SK-N-SH (cell line): ENCODE data around the gene AIF1. TPM values are rescaled to one million over a fixed set of nuclear protein-coding genes. Genes with fewer than 3 reads are reported as not detected.

Source experiments
- CTCF ChIA-PET: fragments of 300-600, 350-600 bp; formaldehyde crosslinking; extraction: SDS; loops from one replicate; lab custom pipeline; 2021; lab: Yijun Ruan, JAX
- POLR2A ChIA-PET: fragments of 350-600 bp; sonication (Branson Sonifier 250); formaldehyde crosslinking; extraction: SDS; loops from one replicate; lab custom pipeline; 2020; ENCODE audit warnings: antibody characterized with exemption, inconsistent platforms; lab: Yijun Ruan, JAX
- DNase-seq: peaks from one replicate; pipeline ENCODE4 v3.0.0; 2012
- H2AFZ ChIP-seq: fragments of 200-600 bp; sonication (generic); 2 replicates; pipeline ENCODE4 v1.8.1; 2016; ENCODE audit warnings: antibody characterized with exemption, mild to moderate bottlenecking, low read depth
- H3F3A ChIP-seq: fragments of 200-600 bp; sonication (generic); replicated peaks from 2 replicates; pipeline ENCODE3; 2016; ENCODE audit warnings: antibody characterized with exemption, mild to moderate bottlenecking; ENCODE audit not compliant: insufficient read depth
- H3K27ac ChIP-seq, 2 experiments: fragments of 200-500 bp in 1 of 2; fragments of 200-600 bp in 1 of 2; sonication (Bioruptor generic) in 1 of 2; sonication (generic), shearing (Covaris generic) in 1 of 2; 2 replicates each; pipeline versions ENCODE4 v1.5.1 to v1.6.1; 2014 to 2016; ENCODE audit warnings: low read depth in 2 of 2, inconsistent platforms in 1 of 2, low read length in 1 of 2, mild to moderate bottlenecking in 1 of 2, mixed read lengths in 1 of 2
- H3K27me3 ChIP-seq: fragments of 200-600 bp; sonication (generic), shearing (Covaris generic); 2 replicates; pipeline ENCODE4 v1.6.1; 2016; ENCODE audit warnings: mixed run types; ENCODE audit not compliant: insufficient read depth
- H3K36me3 ChIP-seq, 2 experiments: fragments of 200-500 bp in 1 of 2; fragments of 200-600 bp in 1 of 2; sonication (Bioruptor generic) in 1 of 2; sonication (generic) in 1 of 2; replicated peaks in 1 of 2; 2 replicates each; pipeline versions ENCODE3 to v1.5.1; 2014 to 2016; ENCODE audit warnings: low read length in 1 of 2, mild to moderate bottlenecking in 1 of 2; ENCODE audit not compliant: insufficient read depth in 2 of 2, control insufficient read depth in 1 of 2
- H3K4me1 ChIP-seq, 2 experiments: fragments of 200-500 bp in 1 of 2; fragments of 200-600 bp in 1 of 2; sonication (Bioruptor generic) in 1 of 2; sonication (generic), shearing (Covaris generic) in 1 of 2; 2 replicates each; pipeline versions ENCODE4 v1.5.1 to v1.6.1; 2014 to 2016; ENCODE audit warnings: low read depth in 1 of 2, low read length in 1 of 2, mixed run types in 1 of 2; ENCODE audit not compliant: insufficient read depth in 2 of 2, control insufficient read depth in 1 of 2
- H3K4me2 ChIP-seq: fragments of 200-600 bp; sonication (generic), shearing (Covaris generic); 2 replicates; pipeline ENCODE4 v1.6.1; 2017; ENCODE audit warnings: mixed run types
- H3K4me3 ChIP-seq, 2 experiments: fragments of 200-500 bp in 1 of 2; fragments of 200-600 bp in 1 of 2; sonication (Bioruptor generic) in 1 of 2; sonication (generic), shearing (Covaris generic) in 1 of 2; 2 replicates each; pipeline versions ENCODE4 v1.5.1 to v1.8.1; 2014 to 2016; ENCODE audit warnings: low read depth in 2 of 2, inconsistent platforms in 1 of 2, low read length in 1 of 2, mild to moderate bottlenecking in 1 of 2, mixed read lengths in 1 of 2, moderate library complexity in 1 of 2
- H3K79me2 ChIP-seq: fragments of 200-600 bp; sonication (generic); 2 replicates; pipeline ENCODE4 v1.8.1; 2017; ENCODE audit warnings: mild to moderate bottlenecking; ENCODE audit not compliant: insufficient read depth
- H3K9ac ChIP-seq: fragments of 200-600 bp; sonication (generic); 2 replicates; pipeline ENCODE4 v1.6.1; 2017; ENCODE audit warnings: mixed run types
- H3K9me2 ChIP-seq: fragments of 200-600 bp; sonication (generic); 2 replicates; pipeline ENCODE4 v1.6.1; 2017; ENCODE audit warnings: mixed run types
- H3K9me3 ChIP-seq: fragments of 200-600 bp; sonication (generic); 2 replicates; pipeline ENCODE4 v1.6.1; 2017; ENCODE audit warnings: mixed run types, mild to moderate bottlenecking, moderate library complexity
- H4K20me1 ChIP-seq: fragments of 200-600 bp; sonication (generic); 2 replicates; pipeline ENCODE4 v1.6.1; 2017; ENCODE audit warnings: mild to moderate bottlenecking, mixed run types; ENCODE audit not compliant: insufficient read depth
- ELF1 ChIP-seq: IDR thresholded peaks from 2 replicates; pipeline ENCODE4 v1.4.0; 2012
- EZH2phosphoT487 ChIP-seq: fragments of 200-600 bp; sonication (generic); IDR thresholded peaks from 2 replicates; pipeline ENCODE4 v1.6.1; 2017; ENCODE audit warnings: low read depth, mixed run types, mild to moderate bottlenecking, antibody characterized with exemption, moderate library complexity, borderline replicate concordance
- FOXJ3 ChIP-seq: sonication (generic); formaldehyde crosslinking; IDR thresholded peaks from 2 replicates; pipeline ENCODE4 v1.5.1; 2020; ENCODE audit warnings: mild to moderate bottlenecking, missing genetic modification reagents
- FOXM1 ChIP-seq: IDR thresholded peaks from 2 replicates; pipeline ENCODE4 v1.4.0; 2012; ENCODE audit warnings: low read depth, mild to moderate bottlenecking
- GABPA ChIP-seq: IDR thresholded peaks from 2 replicates; pipeline ENCODE4 v1.4.0; 2012; ENCODE audit warnings: low read depth, mild to moderate bottlenecking
- GATA2 ChIP-seq: sonication (generic); formaldehyde crosslinking; IDR thresholded peaks from 2 replicates; pipeline ENCODE4 v1.5.0; 2020; ENCODE audit warnings: mild to moderate bottlenecking, missing genetic modification reagents
- IRF3 ChIP-seq: fragments of 150-350 bp; IDR thresholded peaks from 2 replicates; pipeline ENCODE4 v1.6.1; 2016; ENCODE audit warnings: mild to moderate bottlenecking, low read depth, low read length
- JUND ChIP-seq: IDR thresholded peaks from 2 replicates; pipeline ENCODE4 v1.4.0; 2012
- MEF2A ChIP-seq: IDR thresholded peaks from 2 replicates; pipeline ENCODE4 v1.4.0; 2012; ENCODE audit warnings: low read depth, borderline replicate concordance
- MXI1 ChIP-seq: IDR thresholded peaks from 2 replicates; pipeline ENCODE4 v1.6.1; 2012; ENCODE audit warnings: mild to moderate bottlenecking, low read depth, low read length, improper control_type of control experiment
- NFIC ChIP-seq: IDR thresholded peaks from 2 replicates; pipeline ENCODE4 v1.4.0; 2012; ENCODE audit warnings: borderline replicate concordance
- NRF1 ChIP-seq: IDR thresholded peaks from 2 replicates; pipeline ENCODE4 v1.6.1; 2012; ENCODE audit warnings: low read depth, mild to moderate bottlenecking, low read length
- RFX5 ChIP-seq: IDR thresholded peaks from 2 replicates; pipeline ENCODE4 v1.6.1; 2012; ENCODE audit warnings: mild to moderate bottlenecking, improper control_type of control experiment, low read length
- RXRA ChIP-seq: IDR thresholded peaks from 2 replicates; pipeline ENCODE4 v1.4.0; 2012; ENCODE audit warnings: low read depth, mild to moderate bottlenecking, borderline replicate concordance
- SMC3 ChIP-seq: IDR thresholded peaks from 2 replicates; pipeline ENCODE4 v1.6.1; 2012; ENCODE audit warnings: low read depth, low read length, improper control_type of control experiment
- TAF1 ChIP-seq: IDR thresholded peaks from 2 replicates; pipeline ENCODE4 v1.6.1; 2012; ENCODE audit warnings: low read depth, mild to moderate bottlenecking, low read length, moderate library complexity, borderline replicate concordance
- TCF12 ChIP-seq: IDR thresholded peaks from 2 replicates; pipeline ENCODE4 v1.4.0; 2012
- TEAD4 ChIP-seq: IDR thresholded peaks from 2 replicates; pipeline ENCODE4 v1.4.0; 2012; ENCODE audit warnings: mild to moderate bottlenecking, borderline replicate concordance; ENCODE audit not compliant: insufficient read depth
- WGBS: methylation state at CpG from one replicate; pipeline ENCODE4 v1.1.6; 2017; ENCODE audit warnings: low lambda C conversion rate; 5-methylcytosine and 5-hydroxymethylcytosine counted together
- polyA plus RNA-seq, 3 experiments: library from polyadenylated mRNA; depleted of rRNA; stranded (reverse); fragments of >200 nt; gene quantifications; 2 replicates each; pipeline ENCODE4 v1.2.3, GENCODE V29; 2012
- TF ChIP-seq, protein P1 (sequence below): fragments of 150-350 bp; IDR thresholded peaks from 2 replicates; pipeline ENCODE4 v1.6.1; 2017; ENCODE audit warnings: antibody characterized with exemption, low read length, low read depth, borderline replicate concordance
- TF ChIP-seq, protein P2 (sequence below): IDR thresholded peaks from 2 replicates; pipeline ENCODE4 v1.4.0; 2012; ENCODE audit warnings: low read depth, borderline replicate concordance

Gene AIF1
- polyA plus RNA-seq, 1 of the 3 experiments (the other 2 are of a cell fraction), result not detected

GRCh38 chr6:31643818-31644454, 28.9 kb downstream of the AIF1 start:
- no peaks in the 10 kb centered on the region for H3K27me3 ChIP-seq
- POLR2A ChIA-PET, result interaction anchor here (1.1 to 2.2 kb wide), 2 partner anchors 8 to 10 kb away, joined by 3 to 11 read pairs; no protein-coding TSS in a partner anchor
- peaks cover 55 to 86% of the 10 kb centered on the region in 2 experiments for H3K36me3 ChIP-seq
- DNase-seq, result no peak
- H3K27ac ChIP-seq, result no peak overlapping the region
- peaks cover 23% of the 10 kb centered on the region for H3F3A ChIP-seq
- WGBS, result 95% methylated on average over 16 of the region's 17 CpGs
- H3K79me2 ChIP-seq, result peaks cover 11% of the 10 kb centered on the region; the same call in 1 of the 2 replicates
- CTCF ChIA-PET, result interaction anchor here (1.1 to 1.4 kb wide), 5 partner anchors 11 to 21 kb away, joined by 3 to 5 read pairs (median 4); partner anchors contain the start of gene GPANK1
- H3K9ac ChIP-seq, result no peak overlapping the region
- TF ChIP-seq ELF1 (no peak), NRF1 (no peak), EZH2phosphoT487 (no peak), RFX5 (no peak), RXRA (no peak), MEF2A (no peak), FOXJ3 (CRISPR knock-in tag) (no peak), FOXM1 (no peak), NFIC (no peak), MXI1 (no peak)
- TF ChIP-seq, protein P1, sequence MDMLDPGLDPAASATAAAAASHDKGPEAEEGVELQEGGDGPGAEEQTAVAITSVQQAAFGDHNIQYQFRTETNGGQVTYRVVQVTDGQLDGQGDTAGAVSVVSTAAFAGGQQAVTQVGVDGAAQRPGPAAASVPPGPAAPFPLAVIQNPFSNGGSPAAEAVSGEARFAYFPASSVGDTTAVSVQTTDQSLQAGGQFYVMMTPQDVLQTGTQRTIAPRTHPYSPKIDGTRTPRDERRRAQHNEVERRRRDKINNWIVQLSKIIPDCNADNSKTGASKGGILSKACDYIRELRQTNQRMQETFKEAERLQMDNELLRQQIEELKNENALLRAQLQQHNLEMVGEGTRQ, result no peak
- TF ChIP-seq, protein P2, sequence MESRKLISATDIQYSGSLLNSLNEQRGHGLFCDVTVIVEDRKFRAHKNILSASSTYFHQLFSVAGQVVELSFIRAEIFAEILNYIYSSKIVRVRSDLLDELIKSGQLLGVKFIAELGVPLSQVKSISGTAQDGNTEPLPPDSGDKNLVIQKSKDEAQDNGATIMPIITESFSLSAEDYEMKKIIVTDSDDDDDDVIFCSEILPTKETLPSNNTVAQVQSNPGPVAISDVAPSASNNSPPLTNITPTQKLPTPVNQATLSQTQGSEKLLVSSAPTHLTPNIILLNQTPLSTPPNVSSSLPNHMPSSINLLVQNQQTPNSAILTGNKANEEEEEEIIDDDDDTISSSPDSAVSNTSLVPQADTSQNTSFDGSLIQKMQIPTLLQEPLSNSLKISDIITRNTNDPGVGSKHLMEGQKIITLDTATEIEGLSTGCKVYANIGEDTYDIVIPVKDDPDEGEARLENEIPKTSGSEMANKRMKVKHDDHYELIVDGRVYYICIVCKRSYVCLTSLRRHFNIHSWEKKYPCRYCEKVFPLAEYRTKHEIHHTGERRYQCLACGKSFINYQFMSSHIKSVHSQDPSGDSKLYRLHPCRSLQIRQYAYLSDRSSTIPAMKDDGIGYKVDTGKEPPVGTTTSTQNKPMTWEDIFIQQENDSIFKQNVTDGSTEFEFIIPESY, result no peak
- no peak overlapping the region for H3K4me3 ChIP-seq
- H3K9me3 ChIP-seq, result no peaks in the 10 kb centered on the region
- H3K4me2 ChIP-seq, result no peak overlapping the region
- no peaks in the 10 kb centered on the region for H4K20me1 ChIP-seq
- no peak overlapping the region for H2AFZ ChIP-seq
- no peaks in the 10 kb centered on the region for H3K9me2 ChIP-seq
- H3K4me1 ChIP-seq, result no peaks in the 10 kb centered on the region

- Histone ChIP-seq H3K4me2 (no peak overlapping the region), H3K79me2 (peaks cover 25% of the 10 kb centered on the region), H3K4me1 (no peaks in the 10 kb centered on the region), H3K9me2 (no peaks in the 10 kb centered on the region), H3F3A (peaks cover 9% of the 10 kb centered on the region), H3K9me3 (no peaks in the 10 kb centered on the region), H3K27ac (no peak overlapping the region), H4K20me1 (no peaks in the 10 kb centered on the region), H3K36me3 (peaks cover 59 to 79% of the 10 kb centered on the region in 2 experiments), H3K9ac (no peak overlapping the region), H2AFZ (no peak overlapping the region), H3K4me3 (no peak overlapping the region), H3K27me3 (no peaks in the 10 kb centered on the region)
- no peak for DNase-seq
- 98% methylated on average over 9 of the region's 9 CpGs for WGBS
- TF ChIP-seq FOXJ3 (CRISPR knock-in tag) (no peak), TCF12 (no peak), RXRA (no peak), NFIC (no peak), TEAD4 (no peak), GABPA (no peak), FOXM1 (no peak), TAF1 (no peak), EZH2phosphoT487 (no peak), IRF3 (no peak), MEF2A (no peak), SMC3 (no peak), JUND (no peak), GATA2 (CRISPR knock-in tag) (no peak)
- POLR2A ChIA-PET, result no interaction called here
- CTCF ChIA-PET, result interaction anchor here (1.4 kb wide), 1 partner anchor 20 kb away, joined by 3 read pairs; no protein-coding TSS in a partner anchor
These were observed 30.3 kb downstream of the AIF1 start for GRCh38 chr6:31645325-31645724.
